Measurements from ENCODE around the gene UBE2K. TPM values are rescaled to one million over a fixed set of nuclear protein-coding genes. Genes with fewer than 3 reads are reported as not detected.

UBE2K gene
- total RNA-seq, 2 experiments from 2014 or later = 35.9 to 41.3 TPM

- intact Hi-C loops (cut with DNase I, micrococcal nuclease) = loop anchor here (10.0 kb wide), 4 partner anchors 65 to 1155 kb away; no protein-coding TSS in a partner anchor
- Histone ChIP-seq H3K27ac (ENCODE audit: low read depth in 1 of 2, low read length in 2 of 2) (no peak overlapping the region), H3K4me1 (ENCODE audit: insufficient read depth, low read length) (no peaks in the 10 kb centered on the region), H3K27me3 (ENCODE audit: control insufficient read depth in 1 of 2, insufficient read depth in 2 of 2, low read length in 2 of 2) (no peaks in the 10 kb centered on the region), H3K36me3 (ENCODE audit: insufficient read depth, low read length) (no peaks in the 10 kb centered on the region), H3K9me3 (ENCODE audit: control insufficient read depth in 1 of 2, insufficient read depth in 1 of 2, low read length in 2 of 2) (no peaks in the 10 kb centered on the region), H3K4me3 (ENCODE audit: low read length) (no peak overlapping the region)
- H3K36me3 Mint-ChIP-seq (ENCODE audit: low read depth) = no peaks in the 10 kb centered on the region
- DNase-seq = no peak
- no peak for TF ChIP-seq CTCF (IDR thresholded peaks at IDR 0.05)
- no peaks in the 10 kb centered on the region for H3K9me3 Mint-ChIP-seq
- no peaks in the 10 kb centered on the region for H3K27me3 Mint-ChIP-seq
- no peak overlapping the region for H3K4me3 Mint-ChIP-seq
- H3K27ac Mint-ChIP-seq = no peak overlapping the region
- ChIA-PET POLR2A (no interaction called here), CTCF (no interaction called here)
- H3K4me1 Mint-ChIP-seq (ENCODE audit: low read depth) = no peaks in the 10 kb centered on the region
- no peak for ATAC-seq (ENCODE audit: poor library complexity)
Observed at GRCh38 chr4:39689970-39690369, 8.0 kb upstream of the UBE2K start.

- intact Hi-C loops (cut with DNase I, micrococcal nuclease) = loop anchor here (5.0 to 10.0 kb wide), 7 partner anchors 34 to 1146 kb away; partner anchors contain the start of genes RFC1 (in 1 of the 2), UGDH (in 1 of the 2) and WDR19 (in 1 of the 2)
- Mint-ChIP-seq H3K27me3 (no peaks in the 10 kb centered on the region), H3K27ac (peak overlapping the region; percentile 91), H3K36me3 (ENCODE audit: low read depth) (peaks cover 30% of the 10 kb centered on the region), H3K9me3 (no peaks in the 10 kb centered on the region), H3K4me3 (peak overlapping the region; percentile 96), H3K4me1 (ENCODE audit: low read depth) (peaks cover 57% of the 10 kb centered on the region)
- ChIA-PET POLR2A (interaction anchor here (0.7 to 1.9 kb wide), 15 partner anchors 10 to 526 kb away, joined by 3 to 27 read pairs (median 5); partner anchors contain the start of genes LIAS, N4BP2, RPL9 and SMIM14), CTCF (interaction anchor here (0.6 to 0.9 kb wide), 3 partner anchors 16 to 229 kb away, joined by 3 read pairs; no protein-coding TSS in a partner anchor)
- peaks cover 17% of the 10 kb centered on the region for H3K4me1 ChIP-seq (ENCODE audit: insufficient read depth, low read length)
- peak overlapping the region; percentile 79 to 92 for H3K27ac ChIP-seq (ENCODE audit: low read depth in 1 of 2, low read length in 2 of 2)
- H3K36me3 ChIP-seq (ENCODE audit: insufficient read depth, low read length) = peaks cover 7% of the 10 kb centered on the region
- DNase-seq (peak in 8 of 14 experiments; percentile 19 to 56 (median 32)), ATAC-seq (ENCODE audit: poor library complexity) (peak; percentile 34)
- H3K27me3 ChIP-seq (ENCODE audit: control insufficient read depth in 1 of 2, insufficient read depth in 2 of 2, low read length in 2 of 2) = no peaks in the 10 kb centered on the region
- TF ChIP-seq CTCF (IDR thresholded peaks at IDR 0.05) = no peak
- no peaks in the 10 kb centered on the region for H3K9me3 ChIP-seq (ENCODE audit: control insufficient read depth in 1 of 2, insufficient read depth in 1 of 2, low read length in 2 of 2)
- peak overlapping the region; percentile 99 for H3K4me3 ChIP-seq (ENCODE audit: low read length)
Observed at GRCh38 chr4:39698424-39699009, 581 bp downstream of the UBE2K start.

- Mint-ChIP-seq H3K27me3 (no peaks in the 10 kb centered on the region), H3K4me3 (peak overlapping the region; percentile 96), H3K36me3 (ENCODE audit: low read depth) (peaks cover 30% of the 10 kb centered on the region), H3K4me1 (ENCODE audit: low read depth) (peaks cover 57% of the 10 kb centered on the region), H3K27ac (peak overlapping the region; percentile 91), H3K9me3 (no peaks in the 10 kb centered on the region)
- peaks cover 17% of the 10 kb centered on the region for H3K4me1 ChIP-seq (ENCODE audit: insufficient read depth, low read length)
- no peaks in the 10 kb centered on the region for H3K9me3 ChIP-seq (ENCODE audit: control insufficient read depth in 1 of 2, insufficient read depth in 1 of 2, low read length in 2 of 2)
- H3K27ac ChIP-seq (ENCODE audit: low read depth in 1 of 2, low read length in 2 of 2) = peak overlapping the region in 1 of 2 donors; percentile 7
- no peaks in the 10 kb centered on the region for H3K27me3 ChIP-seq (ENCODE audit: control insufficient read depth in 1 of 2, insufficient read depth in 2 of 2, low read length in 2 of 2)
- POLR2A ChIA-PET = interaction anchor here (1.1 to 1.3 kb wide), 2 partner anchors 9 to 278 kb away, joined by 3 to 4 read pairs; no protein-coding TSS in a partner anchor
- TF ChIP-seq CTCF (IDR thresholded peaks at IDR 0.05) = no peak
- H3K36me3 ChIP-seq (ENCODE audit: insufficient read depth, low read length) = peaks cover 7% of the 10 kb centered on the region
- ATAC-seq (ENCODE audit: poor library complexity) (no peak), DNase-seq (peak in 2 of 14 experiments; percentile 31 to 38)
- intact Hi-C loops (cut with DNase I, micrococcal nuclease) = loop anchor here (2.0 to 10.0 kb wide), 8 partner anchors 32 to 1145 kb away; partner anchors contain the start of genes RFC1 (in 1 of the 2), UGDH (in 1 of the 2) and WDR19 (in 1 of the 2)
- CTCF ChIA-PET = interaction anchor here (0.5 kb wide), 1 partner anchor 7 kb away, joined by 3 read pairs; no protein-coding TSS in a partner anchor
- H3K4me3 ChIP-seq (ENCODE audit: low read length) = peak overlapping the region; percentile 99
Observed at GRCh38 chr4:39699687-39700409, 1.9 kb downstream of the UBE2K start.

Data from CD4-positive, alpha-beta T cell (primary cell).